Suprapubic skin (tissue), 4 donors: ENCODE measurements around the gene SLC17A5.

Source experiments
- CTCF ChIP-seq, 2 donors: fragments of 200-600 bp in 1 of 2; fragments of 450-650 bp in 1 of 2; sonication (generic) in 1 of 2; IDR thresholded peaks; one replicate each; pipeline ENCODE4 v1.5.1; 2016 to 2019; ENCODE audit warnings: antibody characterized with exemption in 2 of 2, mild to moderate bottlenecking in 1 of 2, moderate library complexity in 1 of 2
- EP300 ChIP-seq: sonication (generic); formaldehyde crosslinking; IDR thresholded peaks from one replicate; pipeline ENCODE4 v1.6.1; 2017; ENCODE audit warnings: antibody characterized with exemption
- POLR2A ChIP-seq, 2 donors: fragments of 450-650 bp; IDR thresholded peaks; one replicate each; pipeline ENCODE4 v1.6.1; 2017; ENCODE audit warnings: antibody characterized with exemption in 2 of 2, mild to moderate bottlenecking in 2 of 2, moderate library complexity in 2 of 2
- POLR2AphosphoS5 ChIP-seq, 3 donors: sonication (generic); formaldehyde crosslinking; IDR thresholded peaks; one replicate each; pipeline ENCODE4 v1.6.1; 2017; ENCODE audit warnings: antibody characterized with exemption in 3 of 3

GRCh38 chr6:73613806-73614536 is 39.8 kb downstream of the SLC17A5 start:
- TF ChIP-seq POLR2AphosphoS5 (IDR thresholded peaks at IDR 0.05) (no peak), POLR2A (IDR thresholded peaks at IDR 0.05) (no peak), EP300 (no peak), CTCF (IDR thresholded peaks at IDR 0.05) (no peak)
